CD4-positive, alpha-beta T cell (primary cell): ENCODE data around the gene CDH6. TPM values are rescaled to one million over a fixed set of nuclear protein-coding genes. Genes with fewer than 3 reads are reported as not detected.

Source experiments
- ATAC-seq: fragments of 200-7000 bp; cut with Tn5 transposase; one replicate; pipeline ENCODE4 v1.10.0; 2022; ENCODE audit warnings: mild to moderate bottlenecking; ENCODE audit not compliant: poor library complexity
- CTCF ChIA-PET: fragments of 350-600 bp; sonication (Branson Sonifier 250); formaldehyde crosslinking; loops from one replicate; lab custom pipeline; 2021; ENCODE audit warnings: antibody characterized with exemption, inconsistent platforms; lab: Charles Lee
- POLR2A ChIA-PET: fragments of 350-600 bp; sonication (Branson Sonifier 250); formaldehyde crosslinking; loops from one replicate; lab custom pipeline; 2021; ENCODE audit warnings: antibody characterized with exemption, inconsistent platforms; lab: Charles Lee
- DNase-seq, 14 experiments: peaks; one replicate each; pipeline ENCODE4 v3.0.0-alpha.2; 2013 to 2020; ENCODE audit warnings: mixed read lengths in 2 of 14
- H3K27ac ChIP-seq, 2 donors: one replicate each; pipeline versions ENCODE4 v1.5.1 to v1.7.0; 2013; ENCODE audit warnings: low read length in 2 of 2, low read depth in 1 of 2, mild to moderate bottlenecking in 1 of 2
- H3K27me3 ChIP-seq, 2 experiments: 1 replicate in 1 of 2; 2 replicates in 1 of 2; pipeline versions ENCODE4 v1.6.1 to v1.7.0; 2013; ENCODE audit warnings: low read length in 2 of 2, control low read depth in 1 of 2, mild to moderate bottlenecking in 1 of 2, moderate library complexity in 1 of 2; ENCODE audit not compliant: insufficient read depth in 2 of 2, control insufficient read depth in 1 of 2
- H3K36me3 ChIP-seq: one replicate; pipeline ENCODE4 v1.6.1; 2013; ENCODE audit warnings: low read length, control low read depth; ENCODE audit not compliant: insufficient read depth
- H3K4me1 ChIP-seq: one replicate; pipeline ENCODE4 v1.6.1; 2013; ENCODE audit warnings: low read length, control low read depth; ENCODE audit not compliant: insufficient read depth
- H3K4me3 ChIP-seq: one replicate; pipeline ENCODE4 v1.5.1; 2013; ENCODE audit warnings: mild to moderate bottlenecking, low read length, moderate library complexity
- H3K9me3 ChIP-seq, 2 experiments: 1 replicate in 1 of 2; 2 replicates in 1 of 2; pipeline versions ENCODE4 v1.6.1 to v1.7.0; 2013; ENCODE audit warnings: low read length in 2 of 2, mild to moderate bottlenecking in 2 of 2, control low read depth in 1 of 2, moderate library complexity in 1 of 2; ENCODE audit not compliant: control insufficient read depth in 1 of 2, insufficient read depth in 1 of 2
- H3K27ac Mint-ChIP-seq: one replicate; pipeline ENCODE4 v1.8.0; 2020; ENCODE audit warnings: mixed read lengths
- H3K27me3 Mint-ChIP-seq: one replicate; pipeline ENCODE4 v1.8.0; 2021; ENCODE audit warnings: mixed read lengths
- H3K36me3 Mint-ChIP-seq: one replicate; pipeline ENCODE4 v1.8.0; 2021; ENCODE audit warnings: low read depth, mixed read lengths
- H3K4me1 Mint-ChIP-seq: one replicate; pipeline ENCODE4 v1.8.0; 2021; ENCODE audit warnings: low read depth, mixed read lengths
- H3K4me3 Mint-ChIP-seq: one replicate; pipeline ENCODE4 v1.8.0; 2020; ENCODE audit warnings: mild to moderate bottlenecking, mixed read lengths
- H3K9me3 Mint-ChIP-seq: one replicate; pipeline ENCODE4 v1.8.0; 2020; ENCODE audit warnings: mixed read lengths
- intact Hi-C, 2 experiments: fragments of 100-400 bp; cut with DNase I in 1 of 2; cut with micrococcal nuclease in 1 of 2; formaldehyde crosslinking; loops; one replicate each; pipeline versions ENCODE4 v1.15.1 to v1.9.0; 2023 to 2025; cut with DNase I, micrococcal nuclease
- total RNA-seq, 174 experiments: library from RNA in 2 of 174; stranded (reverse) in 2 of 174; gene quantifications; one replicate each; pipeline ENCODE4 v1.2.3 and lab custom pipeline; 2021 to 2026
- TF ChIP-seq, protein P1 (sequence below): fragments of 200-600 bp; IDR thresholded peaks from one replicate; pipeline ENCODE4 v1.8.0; 2022; ENCODE audit warnings: antibody characterized with exemption, mild to moderate bottlenecking

CDH6 gene
- total RNA-seq, 2 experiments from 2014 or later: not detected

GRCh38 chr5:31365776-31366175 is 172.3 kb downstream of the CDH6 start:
- no peak overlapping the region for H3K27ac Mint-ChIP-seq
- POLR2A ChIA-PET: no interaction called here
- H3K27me3 Mint-ChIP-seq: peaks cover 40% of the 10 kb centered on the region
- H3K27me3 ChIP-seq: no peaks in the 10 kb centered on the region
- intact Hi-C loops: no loop called here
- H3K4me1 Mint-ChIP-seq: no peaks in the 10 kb centered on the region
- H3K9me3 ChIP-seq: peaks cover 0 to 5% of the 10 kb centered on the region in 2 experiments
- no peaks in the 10 kb centered on the region for H3K36me3 ChIP-seq
- no peak overlapping the region for H3K27ac ChIP-seq
- no peak for DNase-seq
- TF ChIP-seq, protein P1, sequence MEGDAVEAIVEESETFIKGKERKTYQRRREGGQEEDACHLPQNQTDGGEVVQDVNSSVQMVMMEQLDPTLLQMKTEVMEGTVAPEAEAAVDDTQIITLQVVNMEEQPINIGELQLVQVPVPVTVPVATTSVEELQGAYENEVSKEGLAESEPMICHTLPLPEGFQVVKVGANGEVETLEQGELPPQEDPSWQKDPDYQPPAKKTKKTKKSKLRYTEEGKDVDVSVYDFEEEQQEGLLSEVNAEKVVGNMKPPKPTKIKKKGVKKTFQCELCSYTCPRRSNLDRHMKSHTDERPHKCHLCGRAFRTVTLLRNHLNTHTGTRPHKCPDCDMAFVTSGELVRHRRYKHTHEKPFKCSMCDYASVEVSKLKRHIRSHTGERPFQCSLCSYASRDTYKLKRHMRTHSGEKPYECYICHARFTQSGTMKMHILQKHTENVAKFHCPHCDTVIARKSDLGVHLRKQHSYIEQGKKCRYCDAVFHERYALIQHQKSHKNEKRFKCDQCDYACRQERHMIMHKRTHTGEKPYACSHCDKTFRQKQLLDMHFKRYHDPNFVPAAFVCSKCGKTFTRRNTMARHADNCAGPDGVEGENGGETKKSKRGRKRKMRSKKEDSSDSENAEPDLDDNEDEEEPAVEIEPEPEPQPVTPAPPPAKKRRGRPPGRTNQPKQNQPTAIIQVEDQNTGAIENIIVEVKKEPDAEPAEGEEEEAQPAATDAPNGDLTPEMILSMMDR: no peak
- H3K4me1 ChIP-seq: no peaks in the 10 kb centered on the region
- CTCF ChIA-PET: no interaction called here
- H3K4me3 Mint-ChIP-seq: no peak overlapping the region
- no peaks in the 10 kb centered on the region for H3K9me3 Mint-ChIP-seq
- H3K4me3 ChIP-seq: no peak overlapping the region
- no peak for ATAC-seq
- no peaks in the 10 kb centered on the region for H3K36me3 Mint-ChIP-seq

DNA sequence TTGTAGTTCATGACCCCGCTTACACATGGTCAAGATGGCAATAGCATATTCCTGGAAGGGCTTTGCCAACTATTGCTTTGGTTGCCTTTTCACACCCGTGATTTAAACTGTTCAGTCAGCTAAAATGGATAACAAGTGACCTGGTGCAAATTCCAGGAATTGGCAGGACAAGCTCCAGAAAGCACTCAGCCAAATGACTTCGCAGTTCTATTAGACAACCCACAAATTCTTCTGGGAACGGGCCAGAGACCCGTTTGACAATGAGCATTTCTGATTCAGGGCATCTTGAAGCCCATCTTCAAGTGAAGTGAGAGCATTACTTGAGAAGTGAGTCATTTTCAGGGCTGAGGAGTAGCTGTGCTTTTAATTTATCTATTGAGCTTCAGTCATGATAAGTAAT is 173.5 kb downstream of the CDH6 start:
- Histone ChIP-seq H3K36me3 (no peaks in the 10 kb centered on the region), H3K4me1 (no peaks in the 10 kb centered on the region), H3K27ac (no peak overlapping the region), H3K9me3 (peaks cover 0 to 5% of the 10 kb centered on the region in 2 experiments), H3K27me3 (no peaks in the 10 kb centered on the region), H3K4me3 (no peak overlapping the region)
- POLR2A ChIA-PET: no interaction called here
- Mint-ChIP-seq H3K4me3 (no peak overlapping the region), H3K4me1 (no peaks in the 10 kb centered on the region), H3K27me3 (peaks cover 47% of the 10 kb centered on the region), H3K36me3 (no peaks in the 10 kb centered on the region), H3K9me3 (no peaks in the 10 kb centered on the region), H3K27ac (no peak overlapping the region)
- intact Hi-C loops: no loop called here
- DNase-seq (no peak), ATAC-seq (no peak)
- CTCF ChIA-PET: no interaction called here
- TF ChIP-seq, protein P1: no peak

GRCh38 chr5:31372124-31372523 is 178.6 kb downstream of the CDH6 start:
- Histone ChIP-seq H3K9me3 (no peaks in the 10 kb centered on the region), H3K36me3 (no peaks in the 10 kb centered on the region), H3K27ac (no peak overlapping the region), H3K4me1 (no peaks in the 10 kb centered on the region), H3K27me3 (no peaks in the 10 kb centered on the region), H3K4me3 (no peak overlapping the region)
- ChIA-PET CTCF (no interaction called here), POLR2A (no interaction called here)
- H3K36me3 Mint-ChIP-seq: no peaks in the 10 kb centered on the region
- DNase-seq: no peak
- no peak overlapping the region for H3K4me3 Mint-ChIP-seq
- H3K4me1 Mint-ChIP-seq: no peaks in the 10 kb centered on the region
- no peak for ATAC-seq
- peaks cover 28% of the 10 kb centered on the region for H3K27me3 Mint-ChIP-seq
- intact Hi-C loops: no loop called here
- no peak overlapping the region for H3K27ac Mint-ChIP-seq
- H3K9me3 Mint-ChIP-seq: no peaks in the 10 kb centered on the region
- TF ChIP-seq, protein P1: no peak
